Endothelial cell (in vitro differentiated cells): ENCODE results near the gene FARS2. TPM values are rescaled to one million over a fixed set of nuclear protein-coding genes. Genes with fewer than 3 reads are reported as not detected.
A peak's percentile ranks its signal among the peaks of the same experiment; 100 is the strongest.

ENCODE experiments used
- DNase-seq: peaks from one replicate; pipeline ENCODE4 v3.0.0; 2021; ENCODE audit warnings: low spot score
- H3K27ac Mint-ChIP-seq: one replicate; pipeline ENCODE4 v1.8.0; 2021; ENCODE audit warnings: mixed read lengths, inconsistent platforms; ENCODE audit not compliant: unreplicated experiment
- H3K27me3 Mint-ChIP-seq: one replicate; pipeline ENCODE4 v1.8.0; 2021; ENCODE audit warnings: mild to moderate bottlenecking, moderate library complexity, mixed read lengths, inconsistent platforms; ENCODE audit not compliant: unreplicated experiment
- H3K36me3 Mint-ChIP-seq: one replicate; pipeline ENCODE4 v1.8.0; 2021; ENCODE audit warnings: mild to moderate bottlenecking, low read depth, mixed read lengths, inconsistent platforms; ENCODE audit not compliant: unreplicated experiment
- H3K4me1 Mint-ChIP-seq: one replicate; pipeline ENCODE4 v1.8.0; 2021; ENCODE audit warnings: mild to moderate bottlenecking, mixed read lengths, inconsistent platforms; ENCODE audit not compliant: unreplicated experiment
- H3K4me3 Mint-ChIP-seq: one replicate; pipeline ENCODE4 v1.8.0; 2021; ENCODE audit warnings: mild to moderate bottlenecking, mixed read lengths, inconsistent platforms; ENCODE audit not compliant: unreplicated experiment
- H3K9me3 Mint-ChIP-seq: one replicate; pipeline ENCODE4 v1.8.0; 2021; ENCODE audit warnings: mixed read lengths, inconsistent platforms; ENCODE audit not compliant: unreplicated experiment
- CTCF ChIP-seq: fragments of 200-600 bp; sonication (generic); IDR thresholded peaks from one replicate; pipeline ENCODE4 v1.5.0; 2021; ENCODE audit warnings: antibody characterized with exemption; ENCODE audit not compliant: unreplicated experiment
- total RNA-seq: library from RNA; stranded (reverse); fragmentation: NEBNext Ultra II Directional; extraction: Animal tissue kit (Norgen Biotek cat#: 25700); gene quantifications from one replicate; pipeline ENCODE4 v1.2.1, GENCODE V29; 2021; ENCODE audit not compliant: unreplicated experiment

The FARS2 gene
- total RNA-seq, 1 donor from 2014 or later: 17.8 TPM

- H3K27ac Mint-ChIP-seq: no peak overlapping the region
- H3K9me3 Mint-ChIP-seq: no peaks in the 10 kb centered on the region
- no peak overlapping the region for H3K4me3 Mint-ChIP-seq
- H3K4me1 Mint-ChIP-seq: peaks cover 12% of the 10 kb centered on the region
- H3K36me3 Mint-ChIP-seq: no peaks in the 10 kb centered on the region
- DNase-seq: no peak
- H3K27me3 Mint-ChIP-seq: no peaks in the 10 kb centered on the region
- no peak for TF ChIP-seq CTCF
These were observed 73.0 kb downstream of the FARS2 start for GRCh38 chr6:5334341-5334740.

- no peak for DNase-seq
- H3K27me3 Mint-ChIP-seq: no peaks in the 10 kb centered on the region
- H3K36me3 Mint-ChIP-seq: no peaks in the 10 kb centered on the region
- no peaks in the 10 kb centered on the region for H3K9me3 Mint-ChIP-seq
- TF ChIP-seq CTCF: no peak
- no peak overlapping the region for H3K27ac Mint-ChIP-seq
- peaks cover 12% of the 10 kb centered on the region for H3K4me1 Mint-ChIP-seq
- no peak overlapping the region for H3K4me3 Mint-ChIP-seq
These were observed 73.7 kb downstream of the FARS2 start for GRCh38 chr6:5335020-5335419.

GRCh38 chr6:5337573-5337972, 76.3 kb downstream of the FARS2 start:
- TF ChIP-seq CTCF: peak; percentile 14
- no peak for DNase-seq
- Mint-ChIP-seq H3K4me3 (no peak overlapping the region), H3K27ac (peak overlapping the region; percentile 80), H3K9me3 (no peaks in the 10 kb centered on the region), H3K4me1 (peaks cover 12% of the 10 kb centered on the region), H3K36me3 (no peaks in the 10 kb centered on the region), H3K27me3 (no peaks in the 10 kb centered on the region)

GRCh38 chr6:5338177-5338960, 77.1 kb downstream of the FARS2 start:
- H3K27ac Mint-ChIP-seq: peak overlapping the region; percentile 84
- H3K36me3 Mint-ChIP-seq: no peaks in the 10 kb centered on the region
- H3K27me3 Mint-ChIP-seq: no peaks in the 10 kb centered on the region
- no peaks in the 10 kb centered on the region for H3K9me3 Mint-ChIP-seq
- peaks cover 12% of the 10 kb centered on the region for H3K4me1 Mint-ChIP-seq
- no peak overlapping the region for H3K4me3 Mint-ChIP-seq
- no peak for DNase-seq
- TF ChIP-seq CTCF: no peak

GRCh38 chr6:5339786-5340185, 78.5 kb downstream of the FARS2 start:
- no peaks in the 10 kb centered on the region for H3K27me3 Mint-ChIP-seq
- H3K36me3 Mint-ChIP-seq: no peaks in the 10 kb centered on the region
- TF ChIP-seq CTCF: no peak
- DNase-seq: no peak
- peaks cover 22% of the 10 kb centered on the region for H3K4me1 Mint-ChIP-seq
- H3K9me3 Mint-ChIP-seq: no peaks in the 10 kb centered on the region
- H3K4me3 Mint-ChIP-seq: no peak overlapping the region
- no peak overlapping the region for H3K27ac Mint-ChIP-seq
